ENCODE data around the gene CSF2.

CSF2 gene

DNA sequence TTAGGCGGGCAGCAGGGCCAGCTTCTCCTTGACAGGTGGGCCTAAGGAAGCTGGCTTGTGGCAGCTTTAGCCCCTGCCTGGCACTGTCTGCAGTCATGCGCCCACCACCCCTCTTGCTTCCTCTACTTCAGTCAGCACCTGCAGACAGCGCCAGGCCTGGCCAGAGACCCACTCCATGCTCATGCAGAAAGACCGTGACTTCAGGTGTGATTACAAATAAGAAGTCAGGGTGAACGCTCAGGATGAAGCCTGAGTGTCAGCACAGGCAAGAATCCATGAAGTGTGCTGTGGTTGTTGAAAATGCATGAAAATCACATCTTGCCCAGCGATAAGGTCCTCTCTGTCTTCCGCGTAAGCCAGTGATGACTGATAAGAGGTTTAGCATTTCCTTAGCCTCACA is 3.4 kb downstream of the CSF2 start:
- Histone ChIP-seq H3K27ac (ENCODE audit: low read length) (no peak overlapping the region), H3K9ac (ENCODE audit: low read length) (no peak overlapping the region)

DNA sequence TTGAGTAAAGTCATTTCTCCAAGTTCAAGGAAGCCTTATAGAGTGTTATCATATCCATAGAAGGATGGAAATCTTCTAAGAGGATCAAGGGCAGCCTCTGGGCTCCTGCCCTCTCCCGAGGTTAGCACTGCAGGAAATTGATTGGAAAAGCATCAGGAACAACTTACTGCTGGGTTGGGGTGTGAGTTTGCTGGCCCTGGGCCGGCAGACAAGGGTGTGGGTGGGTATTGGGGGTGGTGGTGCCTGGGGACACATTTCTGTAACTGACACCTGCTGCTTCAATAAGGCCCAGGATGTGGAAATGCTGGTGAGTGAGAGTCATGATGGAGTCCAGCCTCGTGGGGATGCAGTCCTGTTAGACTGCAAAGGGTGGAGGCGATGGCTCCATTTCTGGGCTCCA is 5.5 kb downstream of the CSF2 start:
- no peak for DNase-seq
- no peaks in the 10 kb centered on the region for H3K36me3 ChIP-seq (replicated peaks; ENCODE audit: insufficient read depth, low read length)
- H3K27ac ChIP-seq (ENCODE audit: low read length): no peak overlapping the region
- no peaks in the 10 kb centered on the region for H4K20me1 ChIP-seq (ENCODE audit: insufficient read depth, low read length)
- peaks cover 30% of the 10 kb centered on the region for H3K4me1 ChIP-seq (ENCODE audit: low read length)
- TF ChIP-seq EZH2phosphoT487 (IDR thresholded peaks at IDR 0.05; ENCODE audit: low read length) (no peak), EZH2 (optimal IDR thresholded peaks at IDR 0.05; ENCODE audit: low read depth, low read length) (no peak)
- TF ChIP-seq, protein P1, sequence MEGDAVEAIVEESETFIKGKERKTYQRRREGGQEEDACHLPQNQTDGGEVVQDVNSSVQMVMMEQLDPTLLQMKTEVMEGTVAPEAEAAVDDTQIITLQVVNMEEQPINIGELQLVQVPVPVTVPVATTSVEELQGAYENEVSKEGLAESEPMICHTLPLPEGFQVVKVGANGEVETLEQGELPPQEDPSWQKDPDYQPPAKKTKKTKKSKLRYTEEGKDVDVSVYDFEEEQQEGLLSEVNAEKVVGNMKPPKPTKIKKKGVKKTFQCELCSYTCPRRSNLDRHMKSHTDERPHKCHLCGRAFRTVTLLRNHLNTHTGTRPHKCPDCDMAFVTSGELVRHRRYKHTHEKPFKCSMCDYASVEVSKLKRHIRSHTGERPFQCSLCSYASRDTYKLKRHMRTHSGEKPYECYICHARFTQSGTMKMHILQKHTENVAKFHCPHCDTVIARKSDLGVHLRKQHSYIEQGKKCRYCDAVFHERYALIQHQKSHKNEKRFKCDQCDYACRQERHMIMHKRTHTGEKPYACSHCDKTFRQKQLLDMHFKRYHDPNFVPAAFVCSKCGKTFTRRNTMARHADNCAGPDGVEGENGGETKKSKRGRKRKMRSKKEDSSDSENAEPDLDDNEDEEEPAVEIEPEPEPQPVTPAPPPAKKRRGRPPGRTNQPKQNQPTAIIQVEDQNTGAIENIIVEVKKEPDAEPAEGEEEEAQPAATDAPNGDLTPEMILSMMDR (IDR thresholded peaks at IDR 0.05; ENCODE audit: low read length): no peak
- no peak overlapping the region for H3K9ac ChIP-seq (ENCODE audit: low read length)
- no peaks in the 10 kb centered on the region for H3K9me2 ChIP-seq (replicated peaks; ENCODE audit: insufficient read depth, low read length)
- no peaks in the 10 kb centered on the region for H3K9me3 ChIP-seq (replicated peaks; ENCODE audit: insufficient read depth, low read length)
- no peak overlapping the region for H3K4me2 ChIP-seq (ENCODE audit: low read depth, low read length)
- H3K4me3 ChIP-seq (ENCODE audit: low read length): no peak overlapping the region
- H3K79me2 ChIP-seq (ENCODE audit: low read length): no peaks in the 10 kb centered on the region
- 0 out of 2 replicates have a peak, but pooled peaks cover 6% of the 10 kb centered on the region for H3F3A ChIP-seq (ENCODE audit: insufficient read depth, low read length)
- no peaks in the 10 kb centered on the region for H3K27me3 ChIP-seq (replicated peaks; ENCODE audit: insufficient read depth, low read length)
- no peak overlapping the region for H2AFZ ChIP-seq (ENCODE audit: low read length)

More for the DNA sequence above, 3.4 kb downstream of the CSF2 start:
- H3K4me1 ChIP-seq (ENCODE audit: low read length): peaks cover 22% of the 10 kb centered on the region
- H2AFZ ChIP-seq (ENCODE audit: low read length): no peak overlapping the region
- H3K79me2 ChIP-seq (ENCODE audit: low read length): no peaks in the 10 kb centered on the region
- no peak for DNase-seq
- H3K9me2 ChIP-seq (replicated peaks; ENCODE audit: insufficient read depth, low read length): no peaks in the 10 kb centered on the region
- TF ChIP-seq, protein P1 (IDR thresholded peaks at IDR 0.05; ENCODE audit: low read length): no peak
- TF ChIP-seq EZH2phosphoT487 (IDR thresholded peaks at IDR 0.05; ENCODE audit: low read length) (no peak), EZH2 (optimal IDR thresholded peaks at IDR 0.05; ENCODE audit: low read depth, low read length) (no peak)
- H3K9me3 ChIP-seq (replicated peaks; ENCODE audit: insufficient read depth, low read length): no peaks in the 10 kb centered on the region
- H3K36me3 ChIP-seq (replicated peaks; ENCODE audit: insufficient read depth, low read length): no peaks in the 10 kb centered on the region
- no peak overlapping the region for H3K4me2 ChIP-seq (ENCODE audit: low read depth, low read length)
- no peaks in the 10 kb centered on the region for H4K20me1 ChIP-seq (ENCODE audit: insufficient read depth, low read length)
- no peaks in the 10 kb centered on the region for H3K27me3 ChIP-seq (replicated peaks; ENCODE audit: insufficient read depth, low read length)
- no peak overlapping the region for H3K4me3 ChIP-seq (ENCODE audit: low read length)
- no peaks in the 10 kb centered on the region; the same call in 1 of the 2 replicates for H3F3A ChIP-seq (ENCODE audit: insufficient read depth, low read length)

DNA sequence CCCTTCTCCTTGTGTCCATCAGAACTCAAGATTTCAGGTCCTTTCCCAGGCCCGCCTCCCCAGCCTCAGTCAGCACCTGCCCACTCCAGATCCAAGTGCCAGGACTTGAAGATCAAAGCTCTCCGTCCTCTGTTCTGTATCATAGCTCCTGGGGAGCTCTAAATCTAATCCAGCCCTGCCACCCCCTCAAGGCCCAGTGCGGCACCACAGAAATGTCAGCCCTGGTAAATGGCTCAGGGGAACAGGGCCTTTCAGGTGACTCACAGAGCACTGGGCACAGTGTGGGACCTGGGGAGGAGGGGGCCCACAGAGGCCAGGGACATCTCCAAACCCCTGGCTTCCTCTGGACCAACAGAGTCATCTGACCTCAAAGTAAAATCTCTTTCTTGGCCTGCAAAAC is 6.0 kb downstream of the CSF2 start:
- Histone ChIP-seq H3K4me3 (ENCODE audit: low read length) (no peak overlapping the region), H3K4me1 (ENCODE audit: low read length) (peaks cover 27% of the 10 kb centered on the region), H3K27ac (ENCODE audit: low read length) (no peak overlapping the region), H3K9me3 (replicated peaks; ENCODE audit: insufficient read depth, low read length) (no peaks in the 10 kb centered on the region), H3K79me2 (ENCODE audit: low read length) (no peaks in the 10 kb centered on the region), H2AFZ (ENCODE audit: low read length) (no peak overlapping the region), H3K9me2 (replicated peaks; ENCODE audit: insufficient read depth, low read length) (no peaks in the 10 kb centered on the region), H3K9ac (ENCODE audit: low read length) (no peak overlapping the region), H4K20me1 (ENCODE audit: insufficient read depth, low read length) (no peaks in the 10 kb centered on the region), H3K36me3 (replicated peaks; ENCODE audit: insufficient read depth, low read length) (no peaks in the 10 kb centered on the region), H3K27me3 (replicated peaks; ENCODE audit: insufficient read depth, low read length) (no peaks in the 10 kb centered on the region), H3F3A (ENCODE audit: insufficient read depth, low read length) (0 out of 2 replicates have a peak, but pooled peaks cover 6% of the 10 kb centered on the region), H3K4me2 (ENCODE audit: low read depth, low read length) (no peak overlapping the region)
- TF ChIP-seq EZH2 (optimal IDR thresholded peaks at IDR 0.05; ENCODE audit: low read depth, low read length): no peak
- no peak for TF ChIP-seq EZH2phosphoT487 (IDR thresholded peaks at IDR 0.05; ENCODE audit: low read length)
- TF ChIP-seq, protein P1 (IDR thresholded peaks at IDR 0.05; ENCODE audit: low read length): no peak
- no peak for DNase-seq
